G401 (cell line): ENCODE results near the gene TDRD12. TPM values are rescaled to one million over a fixed set of nuclear protein-coding genes. Genes with fewer than 3 reads are reported as not detected.

ENCODE experiments used
- DNase-seq: peaks from one replicate; pipeline ENCODE4 v3.0.0-alpha.2; 2015; ENCODE audit warnings: low spot score
- in situ Hi-C: cut with HindIII; loops from 2 replicates; pipeline ENCODE4 v1.10.0; 2016; ENCODE audit warnings: low sequenced_read_pairs, mixed read lengths
- total RNA-seq: library from RNA; depleted of rRNA; stranded (reverse); fragments of >200 nt; shearing (Covaris generic); gene quantifications from 2 replicates; pipeline ENCODE4 v1.2.3, GENCODE V29; 2014

Gene TDRD12
- total RNA-seq, 1 experiment from 2014 or later = 0.27 TPM

DNA sequence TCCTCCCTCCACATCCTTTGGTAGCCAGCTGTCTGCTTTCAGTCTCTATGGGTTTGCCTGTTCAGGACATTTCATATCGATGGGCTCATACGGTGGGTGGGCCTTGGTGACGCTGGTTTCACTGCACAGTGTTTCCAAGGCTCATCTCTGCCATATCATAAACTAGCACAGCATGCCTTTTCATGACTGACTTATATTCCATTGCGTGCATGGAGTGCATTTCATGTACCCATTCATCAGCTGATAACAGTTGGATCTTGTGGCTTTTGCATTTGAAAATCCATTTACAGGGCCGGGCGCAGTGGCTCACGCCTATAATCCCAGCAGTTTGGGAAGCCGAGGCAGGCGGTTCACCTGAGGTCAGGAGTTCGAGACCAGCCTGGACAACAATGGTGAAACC, 69.9 kb downstream of the TDRD12 start:
- in situ Hi-C loops = no loop called here

GRCh38 chr19:32798201-32798600, 78.6 kb downstream of the TDRD12 start:
- in situ Hi-C loops = no loop called here
- DNase-seq = no peak

More for the DNA sequence above, 69.9 kb downstream of the TDRD12 start:
- no peak for DNase-seq

DNA sequence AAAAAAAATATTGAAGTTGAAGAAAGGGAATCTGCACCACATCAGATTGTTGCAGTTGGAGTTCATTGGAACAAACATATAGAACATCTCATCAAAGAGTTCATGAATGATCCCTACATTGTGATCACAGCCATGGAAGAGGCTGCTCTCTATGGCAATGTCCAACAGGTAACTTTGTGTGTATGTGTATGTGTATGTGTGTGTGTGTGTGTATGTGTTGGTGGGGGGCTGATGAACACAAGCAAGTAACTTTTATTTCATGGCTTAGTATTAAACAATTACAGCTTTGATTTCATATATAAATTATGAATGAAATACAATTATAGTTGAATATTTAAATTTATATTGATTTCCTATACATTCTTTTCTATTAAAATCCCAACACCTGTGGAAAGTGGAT, 80.6 kb downstream of the TDRD12 start:
- DNase-seq = no peak
- in situ Hi-C loops = no loop called here

DNA sequence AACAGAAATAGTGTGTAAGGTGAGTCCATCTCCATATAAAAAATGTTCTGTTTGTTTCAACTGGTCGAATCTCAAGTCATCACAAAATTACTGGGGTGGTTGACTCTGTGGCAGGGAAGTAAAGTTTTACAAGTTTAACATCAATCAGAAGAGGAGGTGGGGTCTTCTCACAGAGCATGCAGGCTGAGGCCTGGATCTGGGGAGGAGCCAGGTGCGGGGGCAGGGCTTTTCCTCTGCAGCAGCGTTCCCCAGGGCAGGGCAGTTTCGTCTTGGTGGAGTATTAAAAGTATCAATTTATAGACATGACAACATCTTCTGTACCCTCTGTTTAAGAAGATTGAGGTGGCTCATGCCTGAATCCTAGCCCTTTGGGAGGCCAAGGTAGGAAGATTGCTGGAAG, 81.2 kb downstream of the TDRD12 start:
- DNase-seq = no peak
- in situ Hi-C loops = no loop called here

DNA sequence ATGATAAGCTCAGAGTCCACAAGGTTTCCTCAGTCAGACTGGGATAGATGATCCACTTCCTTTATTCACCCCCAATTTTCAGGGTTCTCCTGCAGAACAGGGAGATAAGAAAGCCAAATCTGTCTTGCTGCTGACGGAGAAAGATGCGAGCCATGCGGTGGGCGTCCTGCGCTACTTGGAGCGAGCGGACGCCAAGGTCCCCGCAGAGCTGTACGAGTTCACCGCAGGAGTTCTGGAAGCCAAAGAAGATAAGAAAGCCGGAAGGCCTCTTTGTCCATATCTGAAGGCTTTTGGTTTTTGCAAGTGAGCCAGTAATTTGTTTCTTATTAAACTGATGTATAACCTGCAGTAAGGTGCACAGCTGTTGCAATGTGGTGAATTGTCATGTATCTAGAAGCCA, 83.3 kb downstream of the TDRD12 start:
- no peak for DNase-seq
- in situ Hi-C loops = no loop called here

DNA sequence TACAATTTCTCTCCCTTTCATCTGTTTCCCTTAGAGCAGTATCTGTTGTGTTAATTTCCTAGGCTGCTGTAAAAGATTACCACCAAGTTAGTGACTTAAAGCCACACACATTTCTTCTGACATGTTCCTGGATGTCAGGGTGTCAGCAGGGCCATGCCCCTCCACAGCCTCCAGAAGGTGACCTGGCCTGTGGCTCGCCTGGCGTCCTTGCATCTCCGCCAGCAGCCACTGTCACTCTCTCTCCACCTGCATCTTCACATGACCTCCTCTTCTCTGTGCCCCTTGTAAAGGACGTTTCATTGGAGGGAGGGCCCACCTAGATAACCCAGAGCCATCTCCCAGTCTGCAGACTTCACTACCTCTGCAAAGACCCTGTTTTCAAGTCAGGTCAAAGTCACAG, 88.7 kb downstream of the TDRD12 start:
- in situ Hi-C loops = no loop called here
- DNase-seq = no peak

DNA sequence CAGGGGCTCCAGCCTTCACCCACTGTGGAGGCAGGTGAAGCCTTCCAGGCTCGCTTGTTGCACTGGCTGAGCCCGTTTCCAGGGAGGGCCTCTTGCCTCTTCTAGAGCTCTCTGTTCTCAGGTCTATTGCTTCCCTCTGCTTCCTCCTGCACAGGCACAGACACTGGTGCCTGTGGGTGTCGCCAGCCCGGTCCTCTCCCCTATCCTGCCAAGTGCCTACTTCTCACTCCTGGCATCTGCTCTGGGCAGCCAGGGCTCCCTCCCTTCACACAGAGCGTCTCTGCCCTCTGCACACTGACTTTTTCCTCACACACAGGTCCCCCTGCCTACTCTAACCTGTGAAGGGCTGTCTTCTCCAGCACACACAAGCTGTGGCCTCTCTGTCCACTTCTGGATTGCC, 89.7 kb downstream of the TDRD12 start:
- no peak for DNase-seq
- in situ Hi-C loops = no loop called here

DNA sequence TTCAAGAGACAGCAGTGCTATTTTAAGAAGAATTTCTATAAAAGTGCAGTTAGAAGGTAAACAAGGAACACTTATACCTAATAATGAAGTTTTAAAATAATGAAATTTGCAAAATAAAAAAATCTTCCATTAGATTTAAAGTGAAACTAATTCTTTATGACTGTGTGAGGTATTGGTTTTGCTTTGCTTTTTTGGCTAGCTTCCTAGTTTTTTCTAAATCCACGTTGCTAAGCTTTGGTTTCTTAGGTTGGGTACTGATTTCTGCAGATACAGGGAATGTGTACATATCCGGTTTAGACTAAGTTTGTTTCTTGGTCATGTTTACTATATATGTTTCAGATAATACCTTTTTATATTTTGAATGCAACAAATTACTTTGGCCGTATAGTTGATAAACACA, 90.2 kb downstream of the TDRD12 start:
- DNase-seq = no peak
- in situ Hi-C loops = no loop called here

- no peak for DNase-seq
- in situ Hi-C loops = no loop called here
Measured at GRCh38 chr19:32810452-32810851, 90.9 kb downstream of the TDRD12 start.

GRCh38 chr19:32811151-32811550, 91.6 kb downstream of the TDRD12 start:
- in situ Hi-C loops = no loop called here
- DNase-seq = no peak

- in situ Hi-C loops = no loop called here
- DNase-seq = no peak
Measured at GRCh38 chr19:32812036-32812435, 92.5 kb downstream of the TDRD12 start.

DNA sequence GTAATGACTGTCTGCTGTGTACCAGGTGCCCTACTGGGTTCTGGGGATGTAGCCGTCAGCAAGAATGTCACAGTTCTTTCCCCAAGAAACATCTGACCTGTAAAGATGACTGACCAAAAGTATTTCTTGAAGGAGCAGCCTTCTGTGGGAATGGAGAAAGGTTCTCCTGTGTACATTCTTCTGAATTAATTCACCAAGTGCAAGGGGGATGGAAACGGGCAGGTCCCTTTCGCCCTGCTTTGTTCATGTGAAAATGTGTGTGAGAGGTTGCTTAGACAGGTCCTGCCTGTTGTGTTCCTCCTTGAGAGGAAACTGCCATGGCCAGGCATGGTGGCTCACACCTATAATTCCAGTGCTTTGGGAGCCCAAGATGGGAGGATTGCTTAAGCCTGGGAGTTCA, 93.0 kb downstream of the TDRD12 start:
- in situ Hi-C loops = no loop called here
- DNase-seq = no peak

DNA sequence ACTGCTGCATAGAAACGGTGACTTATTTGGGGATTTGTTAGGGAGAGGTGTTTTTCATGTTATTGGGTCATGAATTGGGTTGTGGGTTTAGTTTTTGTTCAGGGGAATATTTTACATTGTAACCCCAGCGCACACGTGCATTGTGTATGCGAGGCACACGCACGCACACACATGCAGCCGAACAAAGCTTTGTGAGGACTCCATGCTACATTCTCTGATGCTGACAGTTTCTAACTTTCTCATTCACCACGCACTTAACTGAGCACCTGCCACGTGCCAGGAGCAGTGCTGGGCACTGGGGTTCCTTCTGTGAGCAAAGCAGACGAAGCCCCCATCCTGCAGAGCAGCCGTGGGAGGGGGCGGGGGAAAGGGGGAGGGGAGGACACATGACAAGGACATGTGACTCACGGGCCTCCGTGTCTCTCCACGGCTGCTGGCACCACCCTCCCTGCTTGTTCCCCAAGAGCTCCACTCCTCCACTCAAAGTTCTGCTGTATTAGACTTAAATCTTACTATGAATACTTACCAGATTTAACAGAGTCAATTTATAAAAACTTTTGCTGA, 94.4 kb downstream of the TDRD12 start:
- in situ Hi-C loops = no loop called here
- DNase-seq = no peak

DNA sequence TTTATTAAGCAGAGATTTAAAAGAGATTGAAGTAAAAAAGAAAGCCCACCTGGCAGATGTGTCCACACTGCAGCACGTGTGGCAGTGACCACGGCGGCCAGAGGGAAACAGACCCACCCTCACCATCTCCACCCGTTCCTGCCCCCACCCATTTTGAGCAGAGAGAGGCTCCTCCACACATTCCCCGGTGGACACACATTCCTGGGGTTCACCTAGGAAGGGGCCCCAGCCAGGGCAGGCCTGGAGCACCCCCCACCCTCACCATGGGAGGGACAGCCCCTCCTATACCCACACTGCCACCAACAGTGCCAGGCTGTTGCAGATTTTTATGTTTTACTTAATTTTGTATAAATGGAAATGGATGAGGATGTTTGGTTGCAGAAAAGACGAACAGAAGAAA, 95.1 kb downstream of the TDRD12 start:
- in situ Hi-C loops = no loop called here
- no peak for DNase-seq

DNA sequence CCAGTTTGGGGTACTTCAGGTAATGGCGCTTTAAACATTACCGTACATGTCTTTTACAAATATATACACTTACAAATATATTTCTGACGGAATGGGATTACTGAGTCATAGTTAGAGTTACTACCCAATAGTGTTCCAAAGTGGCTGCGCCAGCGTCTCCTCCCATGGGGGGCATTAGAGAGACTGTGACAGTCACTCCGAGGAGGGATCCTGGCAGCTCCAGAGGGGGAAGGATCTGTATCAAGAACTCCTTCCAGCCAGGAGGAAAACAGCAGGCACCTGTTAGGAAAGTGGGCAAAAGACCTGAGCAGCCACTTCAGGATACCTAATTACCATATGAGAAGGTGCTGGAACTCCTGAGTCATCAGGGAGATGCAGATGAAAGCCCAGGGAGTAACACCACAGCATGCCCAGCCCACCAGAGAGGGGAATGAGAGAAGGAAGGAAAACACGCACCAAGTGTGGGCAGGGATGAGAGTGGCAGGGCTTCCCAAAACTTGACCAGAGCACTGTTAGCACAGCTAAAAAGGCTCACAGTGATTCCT, 97.1 kb downstream of the TDRD12 start:
- DNase-seq = no peak
- in situ Hi-C loops = no loop called here

DNA sequence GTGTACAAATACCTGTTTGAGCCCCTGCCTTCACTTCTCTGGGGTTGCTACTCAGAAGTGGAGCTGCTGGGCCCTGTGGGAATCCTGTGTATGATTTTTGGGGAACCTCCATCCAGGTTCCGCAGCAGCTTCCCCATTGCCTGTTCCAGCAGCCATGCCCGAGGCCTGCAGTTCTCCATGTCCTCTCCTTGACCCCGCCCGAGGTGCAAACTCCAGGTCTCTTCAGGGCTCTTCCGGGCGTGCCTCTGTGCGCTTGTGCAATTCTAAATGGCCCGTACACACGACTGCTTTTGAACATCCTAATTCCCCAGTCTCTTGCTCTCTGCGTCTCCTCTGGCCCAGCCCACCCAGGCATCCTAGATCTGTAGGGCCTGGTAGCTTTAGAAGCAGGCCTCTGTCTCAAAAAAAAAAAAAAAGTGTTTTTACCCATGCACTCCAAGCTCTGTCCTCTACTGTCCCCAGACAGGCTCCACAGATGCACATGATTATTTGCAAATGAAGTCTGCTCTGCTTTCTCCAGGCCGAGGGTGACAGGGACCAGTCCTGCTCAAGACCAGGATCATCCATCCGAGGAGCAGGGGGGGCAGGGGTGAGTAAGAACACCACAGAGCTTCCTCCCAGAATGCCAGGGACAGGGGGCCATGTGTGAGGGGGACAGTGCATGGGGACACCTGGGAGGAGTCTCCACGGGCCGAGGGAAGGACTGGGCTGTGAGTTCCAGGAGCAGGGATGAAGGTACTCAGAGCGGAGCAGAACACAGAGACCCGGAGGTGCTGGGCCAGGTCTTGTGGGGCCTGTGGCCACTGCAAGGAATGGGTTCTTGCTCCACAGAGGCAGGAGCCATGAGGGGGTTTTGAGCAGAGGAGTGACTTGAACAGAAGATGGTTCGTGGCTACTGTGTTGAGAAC, 98.3 kb downstream of the TDRD12 start:
- DNase-seq = no peak
- in situ Hi-C loops = no loop called here

DNA sequence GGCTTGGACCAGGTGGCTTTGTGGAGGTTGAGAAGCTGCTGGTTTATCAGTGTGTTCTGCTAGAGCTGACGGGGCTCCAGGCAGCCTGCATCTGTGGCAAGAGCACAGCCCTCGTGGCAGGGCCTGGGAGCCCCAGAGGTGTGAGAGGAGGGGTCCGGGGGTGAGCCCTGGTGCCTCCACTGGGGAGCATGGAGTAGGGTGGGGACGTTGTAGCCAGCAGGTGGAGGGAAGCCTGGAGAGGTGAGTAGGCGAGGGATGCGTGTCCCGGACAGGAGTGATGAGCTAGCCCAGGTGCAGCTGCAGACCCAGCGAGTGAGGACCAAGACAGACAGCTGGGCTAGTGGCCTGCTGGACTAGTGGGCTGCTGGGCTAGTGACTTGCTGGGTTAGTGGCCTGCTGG, 99.0 kb downstream of the TDRD12 start:
- DNase-seq = no peak
- in situ Hi-C loops = no loop called here

DNA sequence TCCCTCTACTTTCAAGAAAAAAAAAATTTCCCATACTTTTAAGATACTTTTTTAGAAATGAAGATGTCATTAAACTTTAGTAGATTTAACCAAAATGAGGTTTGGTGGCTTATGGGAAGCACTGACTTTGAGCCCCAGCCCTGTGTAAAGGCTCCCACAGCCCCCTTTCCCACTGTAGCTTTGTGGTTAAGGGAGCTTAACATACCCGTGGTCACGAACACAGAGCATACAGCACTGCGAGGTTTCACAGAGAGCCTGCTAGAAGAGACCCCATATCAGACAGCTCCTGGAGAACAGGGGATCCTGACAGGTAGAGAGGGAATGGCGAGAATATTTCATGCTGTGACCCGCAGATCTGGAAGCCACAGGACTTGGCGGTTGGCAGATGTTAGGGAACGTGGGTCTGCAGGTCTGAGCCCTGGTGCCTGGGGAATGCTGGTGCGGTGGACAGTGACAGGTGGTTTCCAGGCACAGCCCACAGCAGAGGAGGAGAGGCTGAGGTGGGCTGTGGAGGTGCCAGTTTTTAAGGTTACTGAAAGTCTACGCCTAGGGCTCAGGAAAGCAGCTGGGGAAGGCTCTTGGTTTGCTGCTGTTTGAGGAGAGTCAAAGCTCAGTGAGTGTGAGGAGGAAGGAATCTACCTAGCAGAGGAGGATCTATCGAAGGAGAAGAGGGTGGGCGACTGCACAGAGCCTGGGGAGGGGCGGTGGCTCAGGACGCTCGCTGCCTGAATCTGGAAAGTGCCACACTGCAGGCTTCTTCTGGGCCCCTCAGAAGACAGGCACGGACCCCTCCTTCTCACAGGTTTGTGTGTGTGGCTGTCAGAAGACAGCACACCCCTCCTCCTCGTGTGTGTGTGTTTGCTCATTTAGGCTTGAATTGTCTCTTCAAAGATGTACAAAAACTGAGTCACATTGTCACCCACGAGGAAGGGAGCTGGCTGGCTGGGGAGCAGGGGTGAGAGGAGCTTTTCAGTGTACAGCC, 100.1 kb downstream of the TDRD12 start:
- in situ Hi-C loops = no loop called here
- DNase-seq = no peak

GRCh38 chr19:32822916-32823746, 103.6 kb downstream of the TDRD12 start:
- no peak for DNase-seq
- in situ Hi-C loops = no loop called here
